GM12892 (cell line): ENCODE measurements around the gene PTPRN2.

Source experiments
- POLR2A ChIP-seq: IDR thresholded peaks from 2 replicates; pipeline ENCODE4 v1.6.1; 2011; ENCODE audit warnings: low read depth, low read length, control low read depth
- POLR2AphosphoS5 ChIP-seq: IDR thresholded peaks from 2 replicates; pipeline ENCODE4 v1.6.1; 2011; ENCODE audit warnings: low read depth, low read length, control low read depth

GRCh38 chr7:157872447-157872846 lies 715.2 kb downstream of the PTPRN2 start:
- TF ChIP-seq POLR2A (no peak), POLR2AphosphoS5 (no peak)
